ENCODE data around the gene A2M. TPM values are rescaled to one million over a fixed set of nuclear protein-coding genes. Genes with fewer than 3 reads are reported as not detected.

Gene A2M
- total and polyA plus RNA-seq, 2 of the 8 experiments (the other 6 are each of a cell fraction or from before 2014, with no cell fraction given) = 0.15 TPM; not detected in 1

DNA sequence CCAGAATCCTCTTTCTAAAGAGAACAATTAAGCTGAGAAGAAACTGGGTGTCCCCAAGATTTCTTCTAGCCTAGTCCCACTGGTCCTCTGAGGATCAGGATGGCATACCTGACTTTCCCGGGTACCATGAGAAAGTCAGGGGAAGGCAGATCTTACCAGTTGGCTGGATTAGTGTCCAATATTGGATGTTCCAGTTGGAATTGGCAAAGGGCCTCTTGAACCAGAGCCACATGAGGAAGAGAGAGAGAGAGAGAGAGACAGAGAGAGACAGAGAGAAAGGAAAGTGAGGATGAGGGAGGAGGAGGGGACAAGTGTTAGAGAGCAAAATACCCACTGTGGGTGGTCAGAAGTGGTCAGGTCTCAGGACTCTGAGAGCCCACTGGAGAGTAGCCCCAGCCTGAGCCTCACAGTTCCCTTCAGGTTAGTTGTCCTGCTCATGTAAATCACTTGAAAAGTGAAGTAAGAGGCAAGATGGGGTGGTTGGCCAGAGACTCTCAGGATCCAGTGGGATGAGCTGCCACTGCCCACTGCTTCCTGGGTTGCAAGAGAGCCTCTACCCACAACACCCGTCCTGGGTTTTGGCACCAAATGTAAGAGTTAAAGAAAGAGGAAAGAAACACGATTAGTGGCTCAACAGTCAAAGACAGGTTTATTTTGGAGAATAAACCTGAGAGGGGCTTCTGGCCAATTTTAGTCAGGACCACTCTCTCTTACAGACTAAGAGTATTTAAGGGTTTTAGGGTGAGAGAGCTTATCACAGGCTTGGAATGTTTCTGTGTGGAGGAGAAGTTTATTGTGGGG is 28.4 kb upstream of the A2M start:
- Histone ChIP-seq H3K4me1 (replicated peaks in 1 of 4; ENCODE audit: control insufficient read depth in 3 of 4, insufficient read depth in 4 of 4, low read length in 3 of 4) (no peaks in the 10 kb centered on the region; a peak in 1 of 7 replicates), H3K23me2 (ENCODE audit: low read depth, low read length) (no peaks in the 10 kb centered on the region), H2BK5ac (ENCODE audit: low read depth, low read length) (no peak overlapping the region), H3K36me3 (ENCODE audit: control insufficient read depth in 2 of 4, insufficient read depth in 4 of 4, low read length in 3 of 4) (peaks cover 0 to 3% (median 0%) of the 10 kb centered on the region in 4 experiments; a peak in 1 of 8 replicates), H3K27me3 (replicated peaks in 1 of 4; ENCODE audit: control insufficient read depth in 3 of 4, extremely low read depth in 1 of 4, insufficient read depth in 3 of 4, low read length in 3 of 4) (no peaks in the 10 kb centered on the region), H4K20me1 (replicated peaks in 1 of 2; ENCODE audit: control insufficient read depth in 1 of 2, insufficient read depth in 2 of 2, low read length in 2 of 2) (no peaks in the 10 kb centered on the region), H3K27ac (ENCODE audit: low read depth, low read length) (no peak overlapping the region), H3K79me2 (ENCODE audit: control insufficient read depth in 1 of 2, insufficient read depth in 2 of 2, low read length in 2 of 2) (no peaks in the 10 kb centered on the region), H3K9ac (replicated peaks in 1 of 4; ENCODE audit: extremely low read depth in 1 of 4, low read depth in 3 of 4, low read length in 3 of 4) (no peak overlapping the region), H4K8ac (ENCODE audit: extremely low read depth, insufficient read depth, low read length) (no peak overlapping the region), H3K9me3 (ENCODE audit: insufficient read depth in 2 of 2, low read depth in 1 of 2, low read length in 1 of 2) (peaks cover 19 to 27% of the 10 kb centered on the region in 2 experiments), H3K23ac (ENCODE audit: insufficient read length) (no peak overlapping the region), H2BK20ac (ENCODE audit: low read length) (no peak overlapping the region), H3K14ac (ENCODE audit: insufficient read length) (no peak overlapping the region), H3K79me1 (ENCODE audit: low read depth, low read length) (no peaks in the 10 kb centered on the region), H4K5ac (ENCODE audit: insufficient read length, low read depth, low read length) (no peak overlapping the region), H4K91ac (replicated peaks; ENCODE audit: insufficient read length, low read length) (no peak overlapping the region), H3K4me3 (ENCODE audit: extremely low read depth in 1 of 4, insufficient read depth in 2 of 4, low read depth in 3 of 4, low read length in 4 of 4) (no peak overlapping the region), H2BK15ac (ENCODE audit: low read length) (no peak overlapping the region), H3K18ac (ENCODE audit: extremely low read depth, low read length) (no peak overlapping the region), H2BK12ac (ENCODE audit: low read depth, low read length) (no peak overlapping the region), H3K4ac (replicated peaks; ENCODE audit: insufficient read length, low read depth, low read length) (no peak overlapping the region), H2BK120ac (replicated peaks; ENCODE audit: low read depth, low read length) (no peak overlapping the region), H3K56ac (replicated peaks; ENCODE audit: insufficient read length, low read depth, low read length) (no peak overlapping the region), H2AFZ (ENCODE audit: low read length) (no peak overlapping the region), H3K4me2 (ENCODE audit: insufficient read depth in 1 of 2, low read depth in 2 of 2, low read length in 2 of 2) (no peak overlapping the region), H2AK5ac (ENCODE audit: low read depth, low read length) (no peak overlapping the region)
- 83% methylated on average over 3 of the region's 3 CpGs; no CpG with 5 or more reads in 1 of the 2 experiments for WGBS, 2 experiments (ENCODE audit: extremely low coverage in 1 of 2, insufficient coverage in 1 of 2, insufficient read length in 1 of 2, insufficient replicate concordance in 2 of 2, low coverage in 1 of 2, low lambda C conversion rate in 2 of 2, missing lambda C conversion rate in 1 of 2)
- no peak for TF ChIP-seq SRF (IDR thresholded peaks at IDR 0.05; ENCODE audit: low read depth, low read length)
- TF ChIP-seq SP2 (IDR thresholded peaks at IDR 0.05; ENCODE audit: low read length) = no peak
- TF ChIP-seq, protein P1, sequence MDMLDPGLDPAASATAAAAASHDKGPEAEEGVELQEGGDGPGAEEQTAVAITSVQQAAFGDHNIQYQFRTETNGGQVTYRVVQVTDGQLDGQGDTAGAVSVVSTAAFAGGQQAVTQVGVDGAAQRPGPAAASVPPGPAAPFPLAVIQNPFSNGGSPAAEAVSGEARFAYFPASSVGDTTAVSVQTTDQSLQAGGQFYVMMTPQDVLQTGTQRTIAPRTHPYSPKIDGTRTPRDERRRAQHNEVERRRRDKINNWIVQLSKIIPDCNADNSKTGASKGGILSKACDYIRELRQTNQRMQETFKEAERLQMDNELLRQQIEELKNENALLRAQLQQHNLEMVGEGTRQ (IDR thresholded peaks at IDR 0.05; ENCODE audit: low read length) = no peak
- TF ChIP-seq CREB1 (IDR thresholded peaks at IDR 0.05) = no peak
- TF ChIP-seq ZNF274 (IDR thresholded peaks at IDR 0.05; ENCODE audit: borderline replicate concordance, extremely low read depth, low read length) = no peak
- TF ChIP-seq FOSL1 (IDR thresholded peaks at IDR 0.05; ENCODE audit: insufficient read depth, low read depth, low read length) = no peak
- TF ChIP-seq EP300 (IDR thresholded peaks at IDR 0.05; ENCODE audit: borderline replicate concordance in 1 of 2, low read depth in 2 of 2, low read length in 2 of 2) = no peak
- no peak for TF ChIP-seq POLR2AphosphoS5 (IDR thresholded peaks at IDR 0.05; ENCODE audit: low read depth, low read length)
- no peak for TF ChIP-seq CTBP2 (IDR thresholded peaks at IDR 0.05; ENCODE audit: borderline replicate concordance, insufficient read depth, insufficient read length, low read length)
- FAIRE-seq = no peak
- CTCF ChIA-PET (ENCODE audit: partially characterized antibody) = no interaction called here
- no peak for DNase-seq (ENCODE audit: low read depth in 1 of 2, low spot score in 2 of 2)
- POLR2A ChIA-PET (ENCODE audit: partially characterized antibody) = no interaction called here

All from H1 (cell line).